ENCODE data around the gene CDCA7. TPM values are rescaled to one million over a fixed set of nuclear protein-coding genes. Genes with fewer than 3 reads are reported as not detected.

The CDCA7 gene
- polyA plus RNA-seq, 1 of the 3 experiments (the other 2 are of a cell fraction): 19.1 TPM

DNA sequence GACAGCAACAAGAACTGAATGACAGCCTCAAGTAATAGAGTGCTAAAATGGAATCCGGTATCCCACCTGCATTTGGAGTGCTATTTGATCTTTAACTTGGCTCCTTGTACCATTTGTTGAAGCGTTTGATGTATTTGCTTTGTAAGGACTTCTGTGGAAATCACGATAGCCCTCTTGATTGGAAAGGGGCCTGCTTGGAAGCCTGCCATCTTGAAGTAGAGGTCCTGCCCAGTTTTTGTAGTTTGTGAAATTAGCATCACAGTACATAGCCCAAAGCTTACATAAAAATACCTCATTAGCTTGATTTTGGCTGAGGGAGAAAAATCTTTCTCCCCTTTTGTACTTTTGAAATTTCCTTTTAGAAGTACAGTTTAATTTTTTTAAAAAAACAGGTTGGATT is 2.7 kb downstream of the CDCA7 start:
- peaks cover 0 to 7% of the 10 kb centered on the region in 2 experiments for H3K36me3 ChIP-seq (replicated peaks in 1 of 2; ENCODE audit: control insufficient read depth in 1 of 2, insufficient read depth in 2 of 2, low read length in 1 of 2)
- POLR2A ChIA-PET: no interaction called here
- CTCF ChIA-PET: no interaction called here

DNA sequence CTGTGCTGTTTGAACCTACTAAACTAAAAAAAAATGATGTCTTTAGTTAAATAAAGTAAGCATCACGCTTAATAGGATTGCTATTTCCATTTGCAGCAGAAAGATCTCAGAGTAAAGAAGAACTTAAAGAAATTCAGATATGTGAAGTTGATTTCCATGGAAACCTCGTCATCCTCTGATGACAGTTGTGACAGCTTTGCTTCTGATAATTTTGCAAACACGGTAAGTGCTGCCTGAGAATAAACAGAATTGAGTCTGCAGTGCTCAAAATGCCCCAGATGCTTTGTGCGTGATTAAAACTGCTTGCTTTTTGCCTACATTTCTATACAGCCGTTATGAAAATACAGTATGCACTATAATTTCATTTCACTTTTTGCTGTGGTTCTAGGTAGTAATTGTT is 3.9 kb downstream of the CDCA7 start:
- TF ChIP-seq TEAD4 (IDR thresholded peaks at IDR 0.05; ENCODE audit: borderline replicate concordance, insufficient read depth): no peak
- TF ChIP-seq FOXM1 (IDR thresholded peaks at IDR 0.05; ENCODE audit: low read depth): no peak
- no peak for TF ChIP-seq YY1 (IDR thresholded peaks at IDR 0.05; ENCODE audit: low read depth)
- no peak for TF ChIP-seq FOXJ3 (CRISPR knock-in tag; IDR thresholded peaks at IDR 0.05)
- TF ChIP-seq TAF1 (IDR thresholded peaks at IDR 0.05; ENCODE audit: borderline replicate concordance, low read depth, low read length): no peak
- TF ChIP-seq RAD21 (IDR thresholded peaks at IDR 0.05; ENCODE audit: low read length): no peak
- TF ChIP-seq GABPA (IDR thresholded peaks at IDR 0.05; ENCODE audit: low read depth): no peak
- no peak for TF ChIP-seq RFX5 (IDR thresholded peaks at IDR 0.05; ENCODE audit: low read length)
- TF ChIP-seq JUND (IDR thresholded peaks at IDR 0.05): no peak
- no peak for TF ChIP-seq EP300 (IDR thresholded peaks at IDR 0.05; ENCODE audit: borderline replicate concordance in 1 of 2, low read depth in 1 of 2, low read length in 1 of 2)
- TF ChIP-seq NRF1 (IDR thresholded peaks at IDR 0.05; ENCODE audit: low read depth, low read length): no peak
- TF ChIP-seq EZH2phosphoT487 (IDR thresholded peaks at IDR 0.05; ENCODE audit: borderline replicate concordance, low read depth): no peak
- TF ChIP-seq GATA2 (CRISPR knock-in tag; IDR thresholded peaks at IDR 0.05): no peak
- TF ChIP-seq, protein P1, sequence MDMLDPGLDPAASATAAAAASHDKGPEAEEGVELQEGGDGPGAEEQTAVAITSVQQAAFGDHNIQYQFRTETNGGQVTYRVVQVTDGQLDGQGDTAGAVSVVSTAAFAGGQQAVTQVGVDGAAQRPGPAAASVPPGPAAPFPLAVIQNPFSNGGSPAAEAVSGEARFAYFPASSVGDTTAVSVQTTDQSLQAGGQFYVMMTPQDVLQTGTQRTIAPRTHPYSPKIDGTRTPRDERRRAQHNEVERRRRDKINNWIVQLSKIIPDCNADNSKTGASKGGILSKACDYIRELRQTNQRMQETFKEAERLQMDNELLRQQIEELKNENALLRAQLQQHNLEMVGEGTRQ (IDR thresholded peaks at IDR 0.05; ENCODE audit: borderline replicate concordance, low read depth, low read length): no peak
- no peak for TF ChIP-seq MEF2A (IDR thresholded peaks at IDR 0.05; ENCODE audit: borderline replicate concordance, low read depth)
- TF ChIP-seq SMC3 (IDR thresholded peaks at IDR 0.05; ENCODE audit: low read depth, low read length): no peak
- TF ChIP-seq, protein P2, sequence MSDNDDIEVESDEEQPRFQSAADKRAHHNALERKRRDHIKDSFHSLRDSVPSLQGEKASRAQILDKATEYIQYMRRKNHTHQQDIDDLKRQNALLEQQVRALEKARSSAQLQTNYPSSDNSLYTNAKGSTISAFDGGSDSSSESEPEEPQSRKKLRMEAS (IDR thresholded peaks at IDR 0.05; ENCODE audit: low read depth): no peak
- TF ChIP-seq TCF12 (IDR thresholded peaks at IDR 0.05): no peak
- TF ChIP-seq NFIC (IDR thresholded peaks at IDR 0.05; ENCODE audit: borderline replicate concordance): no peak
- no peak for TF ChIP-seq SIN3A (IDR thresholded peaks at IDR 0.05; ENCODE audit: borderline replicate concordance, low read depth, low read length)
- Histone ChIP-seq H3K9me2 (no peaks in the 10 kb centered on the region), H3K36me3 (replicated peaks in 1 of 2; ENCODE audit: control insufficient read depth in 1 of 2, insufficient read depth in 2 of 2, low read length in 1 of 2) (peaks cover 0 to 13% of the 10 kb centered on the region in 2 experiments), H3K27me3 (ENCODE audit: insufficient read depth) (no peaks in the 10 kb centered on the region), H3K9me3 (no peaks in the 10 kb centered on the region), H3K4me1 (ENCODE audit: control insufficient read depth in 1 of 2, insufficient read depth in 2 of 2, low read depth in 1 of 2, low read length in 1 of 2) (peaks cover 0 to 5% of the 10 kb centered on the region in 2 experiments; a peak in 1 of 4 replicates), H3F3A (replicated peaks; ENCODE audit: insufficient read depth) (no peaks in the 10 kb centered on the region), H3K4me2 (no peak overlapping the region), H3K4me3 (ENCODE audit: low read depth in 2 of 2, low read length in 1 of 2) (no peak overlapping the region), H2AFZ (ENCODE audit: low read depth) (no peak overlapping the region), H3K9ac (no peak overlapping the region), H4K20me1 (ENCODE audit: insufficient read depth) (no peaks in the 10 kb centered on the region), H3K27ac (ENCODE audit: low read depth in 2 of 2, low read length in 1 of 2) (no peak overlapping the region), H3K79me2 (ENCODE audit: insufficient read depth) (peaks cover 34% of the 10 kb centered on the region)
- CTCF ChIA-PET: no interaction called here
- 74% methylated on average over 5 of the region's 5 CpGs for WGBS (ENCODE audit: low lambda C conversion rate)
- no peak for DNase-seq
- POLR2A ChIA-PET: no interaction called here

More for the DNA sequence above, 2.7 kb downstream of the CDCA7 start:
- Histone ChIP-seq H3K79me2 (ENCODE audit: insufficient read depth) (peaks cover 34% of the 10 kb centered on the region), H3K4me2 (no peak overlapping the region), H3F3A (replicated peaks; ENCODE audit: insufficient read depth) (no peaks in the 10 kb centered on the region), H3K27ac (ENCODE audit: low read depth in 2 of 2, low read length in 1 of 2) (no peak overlapping the region), H3K9me3 (no peaks in the 10 kb centered on the region), H4K20me1 (ENCODE audit: insufficient read depth) (no peaks in the 10 kb centered on the region), H3K9ac (no peak overlapping the region), H3K4me3 (ENCODE audit: low read depth in 2 of 2, low read length in 1 of 2) (no peak overlapping the region), H2AFZ (ENCODE audit: low read depth) (no peak overlapping the region), H3K9me2 (no peaks in the 10 kb centered on the region), H3K4me1 (ENCODE audit: control insufficient read depth in 1 of 2, insufficient read depth in 2 of 2, low read depth in 1 of 2, low read length in 1 of 2) (peaks cover 0 to 5% of the 10 kb centered on the region in 2 experiments; a peak in 1 of 4 replicates), H3K27me3 (ENCODE audit: insufficient read depth) (no peaks in the 10 kb centered on the region; the same call in 1 of the 2 replicates)
- DNase-seq: no peak
- 78% methylated on average over 3 of the region's 3 CpGs for WGBS (ENCODE audit: low lambda C conversion rate)
- TF ChIP-seq NFIC (IDR thresholded peaks at IDR 0.05; ENCODE audit: borderline replicate concordance) (no peak), MXI1 (IDR thresholded peaks at IDR 0.05; ENCODE audit: low read depth, low read length) (no peak), SMC3 (IDR thresholded peaks at IDR 0.05; ENCODE audit: low read depth, low read length) (no peak), EZH2phosphoT487 (IDR thresholded peaks at IDR 0.05; ENCODE audit: borderline replicate concordance, low read depth) (no peak)
- TF ChIP-seq, protein P3, sequence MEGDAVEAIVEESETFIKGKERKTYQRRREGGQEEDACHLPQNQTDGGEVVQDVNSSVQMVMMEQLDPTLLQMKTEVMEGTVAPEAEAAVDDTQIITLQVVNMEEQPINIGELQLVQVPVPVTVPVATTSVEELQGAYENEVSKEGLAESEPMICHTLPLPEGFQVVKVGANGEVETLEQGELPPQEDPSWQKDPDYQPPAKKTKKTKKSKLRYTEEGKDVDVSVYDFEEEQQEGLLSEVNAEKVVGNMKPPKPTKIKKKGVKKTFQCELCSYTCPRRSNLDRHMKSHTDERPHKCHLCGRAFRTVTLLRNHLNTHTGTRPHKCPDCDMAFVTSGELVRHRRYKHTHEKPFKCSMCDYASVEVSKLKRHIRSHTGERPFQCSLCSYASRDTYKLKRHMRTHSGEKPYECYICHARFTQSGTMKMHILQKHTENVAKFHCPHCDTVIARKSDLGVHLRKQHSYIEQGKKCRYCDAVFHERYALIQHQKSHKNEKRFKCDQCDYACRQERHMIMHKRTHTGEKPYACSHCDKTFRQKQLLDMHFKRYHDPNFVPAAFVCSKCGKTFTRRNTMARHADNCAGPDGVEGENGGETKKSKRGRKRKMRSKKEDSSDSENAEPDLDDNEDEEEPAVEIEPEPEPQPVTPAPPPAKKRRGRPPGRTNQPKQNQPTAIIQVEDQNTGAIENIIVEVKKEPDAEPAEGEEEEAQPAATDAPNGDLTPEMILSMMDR (IDR thresholded peaks at IDR 0.05): no peak
- TF ChIP-seq, protein P4, sequence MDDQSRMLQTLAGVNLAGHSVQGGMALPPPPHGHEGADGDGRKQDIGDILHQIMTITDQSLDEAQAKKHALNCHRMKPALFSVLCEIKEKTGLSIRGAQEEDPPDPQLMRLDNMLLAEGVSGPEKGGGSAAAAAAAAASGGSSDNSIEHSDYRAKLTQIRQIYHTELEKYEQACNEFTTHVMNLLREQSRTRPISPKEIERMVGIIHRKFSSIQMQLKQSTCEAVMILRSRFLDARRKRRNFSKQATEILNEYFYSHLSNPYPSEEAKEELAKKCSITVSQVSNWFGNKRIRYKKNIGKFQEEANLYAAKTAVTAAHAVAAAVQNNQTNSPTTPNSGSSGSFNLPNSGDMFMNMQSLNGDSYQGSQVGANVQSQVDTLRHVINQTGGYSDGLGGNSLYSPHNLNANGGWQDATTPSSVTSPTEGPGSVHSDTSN (IDR thresholded peaks at IDR 0.05): no peak
